ENCODE data around the gene RTL10.

The RTL10 gene

DNA sequence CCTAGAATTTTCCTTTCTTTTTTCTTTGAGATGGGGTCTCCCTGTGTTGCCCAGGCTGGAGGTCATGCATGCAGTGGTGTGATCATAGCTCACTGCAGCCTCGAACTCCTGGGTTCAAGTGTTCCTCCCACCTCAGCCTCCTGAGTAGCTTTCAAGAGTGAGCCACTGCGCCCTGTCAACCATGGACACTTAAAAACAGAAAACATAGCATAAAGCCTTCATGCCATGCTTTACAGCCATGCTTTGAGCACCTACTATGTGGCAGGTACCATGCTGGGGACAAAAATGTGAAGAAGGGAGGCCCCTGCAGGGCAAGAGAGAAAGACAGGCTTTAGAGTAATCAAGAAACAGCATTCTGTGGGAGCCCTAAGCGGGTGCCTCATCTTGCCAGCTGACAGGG lies 13.7 kb upstream of the RTL10 start:
- H3K36me3 ChIP-seq (ENCODE audit: control insufficient read depth, insufficient read depth, low read length) = no peaks in the 10 kb centered on the region
- H3K9ac ChIP-seq (ENCODE audit: low read depth, low read length) = no peak overlapping the region

DNA sequence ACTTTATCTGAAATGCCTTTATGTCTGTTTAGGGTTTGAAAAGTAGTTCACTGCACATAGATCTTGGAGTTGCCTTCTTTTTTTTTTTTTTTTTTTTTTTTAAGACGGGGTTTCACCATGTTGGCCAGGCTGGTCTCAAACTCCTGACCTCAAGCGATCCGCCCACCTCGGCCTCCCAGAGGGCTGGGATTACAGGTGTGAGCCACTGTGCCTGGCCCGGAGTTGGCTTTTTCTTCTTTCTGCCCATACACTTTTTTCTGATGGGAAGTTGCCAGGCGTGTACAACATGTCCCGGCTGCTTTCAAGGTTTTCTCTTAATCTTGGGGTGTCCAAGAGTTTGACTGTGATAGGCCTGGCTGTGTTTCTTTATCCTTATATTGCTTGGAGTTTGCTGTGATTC lies 12.9 kb upstream of the RTL10 start:
- Histone ChIP-seq H3K27me3 (ENCODE audit: control insufficient read depth, insufficient read depth, low read length) (no peaks in the 10 kb centered on the region), H3K9me3 (ENCODE audit: control insufficient read depth, insufficient read depth, low read length) (no peaks in the 10 kb centered on the region), H3K36me3 (ENCODE audit: control insufficient read depth, insufficient read depth, low read length) (no peaks in the 10 kb centered on the region), H3K27ac (ENCODE audit: low read depth, low read length) (no peak overlapping the region), H3K4me3 (ENCODE audit: low read depth, low read length) (no peak overlapping the region), H3K9ac (ENCODE audit: low read depth, low read length) (no peak overlapping the region), H3K4me1 (ENCODE audit: control insufficient read depth, insufficient read depth, low read length) (no peaks in the 10 kb centered on the region)

More for the DNA sequence above, 13.7 kb upstream of the RTL10 start:
- Histone ChIP-seq H3K4me3 (ENCODE audit: low read depth, low read length) (no peak overlapping the region), H3K4me1 (ENCODE audit: control insufficient read depth, insufficient read depth, low read length) (no peaks in the 10 kb centered on the region), H3K27me3 (ENCODE audit: control insufficient read depth, insufficient read depth, low read length) (no peaks in the 10 kb centered on the region), H3K9me3 (ENCODE audit: control insufficient read depth, insufficient read depth, low read length) (no peaks in the 10 kb centered on the region), H3K27ac (ENCODE audit: low read depth, low read length) (no peak overlapping the region)

DNA sequence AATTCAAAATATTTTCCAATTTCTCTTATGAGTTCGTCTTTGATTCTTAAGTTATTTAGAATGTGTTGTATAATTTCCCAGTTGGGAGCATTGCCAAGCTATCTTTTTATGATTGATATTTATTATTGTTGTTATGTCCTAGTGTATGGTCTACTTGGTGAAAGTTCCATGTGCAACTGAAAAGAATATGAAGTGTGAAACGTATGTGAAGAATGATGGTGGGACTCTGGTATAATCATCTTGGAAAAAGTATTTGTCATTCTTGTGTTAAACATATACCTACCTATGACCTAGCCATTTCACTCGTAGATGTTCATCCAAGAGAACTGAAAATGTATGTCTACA lies 12.0 kb upstream of the RTL10 start:
- Histone ChIP-seq H3K4me3 (ENCODE audit: low read depth, low read length) (no peak overlapping the region), H3K27ac (ENCODE audit: low read depth, low read length) (no peak overlapping the region), H3K27me3 (ENCODE audit: control insufficient read depth, insufficient read depth, low read length) (no peaks in the 10 kb centered on the region), H3K36me3 (ENCODE audit: control insufficient read depth, insufficient read depth, low read length) (no peaks in the 10 kb centered on the region), H3K9me3 (ENCODE audit: control insufficient read depth, insufficient read depth, low read length) (no peaks in the 10 kb centered on the region), H3K4me1 (ENCODE audit: control insufficient read depth, insufficient read depth, low read length) (no peaks in the 10 kb centered on the region), H3K9ac (ENCODE audit: low read depth, low read length) (no peak overlapping the region)

DNA sequence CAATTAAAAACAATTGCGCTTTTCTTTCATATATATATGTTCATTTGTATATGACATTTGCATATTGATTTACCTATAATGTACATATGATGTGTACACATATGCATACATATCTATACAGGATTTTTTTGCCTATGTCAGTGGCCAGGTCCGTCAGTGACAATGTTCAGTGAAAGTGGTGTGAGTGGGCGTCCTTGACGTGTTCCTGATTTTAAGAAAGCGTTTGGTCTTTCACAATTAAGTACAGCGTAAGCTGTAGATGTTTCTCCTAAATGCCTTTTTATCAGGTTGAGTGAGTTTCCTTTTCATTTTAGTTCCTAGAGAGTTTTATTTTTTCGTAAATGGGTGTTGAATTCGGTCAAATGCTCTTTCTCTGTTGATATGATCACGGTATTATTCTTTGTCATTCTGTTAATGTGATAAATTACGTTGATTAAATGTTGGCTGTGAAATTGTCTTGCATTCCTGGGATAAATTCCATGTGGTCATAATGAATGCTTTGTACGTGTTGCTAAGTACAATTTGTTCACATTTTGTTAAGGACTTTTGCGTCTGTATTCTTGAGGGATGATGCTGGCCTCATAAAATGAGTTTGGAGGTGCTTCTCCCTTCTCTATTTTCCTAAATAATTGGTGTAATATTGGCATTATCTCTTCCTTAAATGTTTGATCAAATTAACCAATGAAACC lies 10.6 kb upstream of the RTL10 start:
- Histone ChIP-seq H3K36me3 (ENCODE audit: control insufficient read depth, insufficient read depth, low read length) (no peaks in the 10 kb centered on the region), H3K4me1 (ENCODE audit: control insufficient read depth, insufficient read depth, low read length) (no peaks in the 10 kb centered on the region), H3K4me3 (ENCODE audit: low read depth, low read length) (no peak overlapping the region), H3K9ac (ENCODE audit: low read depth, low read length) (no peak overlapping the region), H3K27ac (ENCODE audit: low read depth, low read length) (no peak overlapping the region), H3K9me3 (ENCODE audit: control insufficient read depth, insufficient read depth, low read length) (no peaks in the 10 kb centered on the region), H3K27me3 (ENCODE audit: control insufficient read depth, insufficient read depth, low read length) (no peaks in the 10 kb centered on the region)

DNA sequence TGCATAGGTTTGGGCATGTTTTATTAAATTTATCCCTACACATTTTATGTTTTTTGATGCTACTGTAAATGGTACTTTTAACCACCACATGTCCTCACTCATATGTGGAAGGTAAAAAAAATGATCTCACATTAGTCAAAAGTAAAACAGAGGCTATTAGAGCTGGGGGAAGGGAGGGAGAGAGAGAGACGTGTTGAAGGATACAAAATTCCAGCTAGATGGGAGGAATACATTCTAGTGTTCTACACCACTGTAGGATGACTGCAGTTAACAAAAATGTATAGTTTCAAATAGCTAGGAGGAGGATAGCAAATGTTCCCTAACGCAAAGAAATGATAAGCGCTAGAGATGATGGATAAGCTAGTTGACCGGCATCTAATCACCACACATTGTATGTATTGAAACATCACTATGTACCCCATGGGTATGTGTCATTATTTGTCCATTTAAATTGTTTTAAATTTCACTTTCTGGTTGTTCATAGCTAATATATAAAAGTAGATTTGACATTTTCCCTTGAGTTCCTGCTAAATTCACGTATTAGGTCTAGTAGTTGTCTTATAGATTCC lies 9.9 kb upstream of the RTL10 start:
- Histone ChIP-seq H3K36me3 (ENCODE audit: control insufficient read depth, insufficient read depth, low read length) (no peaks in the 10 kb centered on the region), H3K4me1 (ENCODE audit: control insufficient read depth, insufficient read depth, low read length) (no peaks in the 10 kb centered on the region), H3K9me3 (ENCODE audit: control insufficient read depth, insufficient read depth, low read length) (no peaks in the 10 kb centered on the region), H3K4me3 (ENCODE audit: low read depth, low read length) (no peak overlapping the region), H3K27ac (ENCODE audit: low read depth, low read length) (no peak overlapping the region), H3K9ac (ENCODE audit: low read depth, low read length) (no peak overlapping the region), H3K27me3 (ENCODE audit: control insufficient read depth, insufficient read depth, low read length) (no peaks in the 10 kb centered on the region)

DNA sequence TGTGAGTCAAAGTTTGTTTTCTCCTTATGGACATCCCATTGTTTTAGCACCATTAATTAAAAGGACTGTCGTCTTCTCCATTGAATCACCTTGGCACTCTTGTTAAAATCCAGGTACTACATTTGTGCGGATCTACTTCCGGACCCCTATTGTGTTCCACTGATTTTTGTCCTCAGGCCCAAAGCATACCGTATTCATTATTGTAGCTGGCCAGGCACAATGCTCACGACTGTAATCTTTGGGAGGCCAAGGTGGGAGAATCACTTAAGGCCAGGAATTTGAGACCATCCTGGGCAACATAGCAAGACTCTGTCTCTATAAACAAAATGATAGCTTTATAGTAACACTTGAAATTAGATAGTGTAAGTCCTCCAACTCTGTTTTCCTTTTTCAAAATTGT lies 8.9 kb upstream of the RTL10 start:
- Histone ChIP-seq H3K4me3 (ENCODE audit: low read depth, low read length) (no peak overlapping the region), H3K9ac (ENCODE audit: low read depth, low read length) (no peak overlapping the region), H3K4me1 (ENCODE audit: control insufficient read depth, insufficient read depth, low read length) (no peaks in the 10 kb centered on the region), H3K27ac (ENCODE audit: low read depth, low read length) (no peak overlapping the region), H3K27me3 (ENCODE audit: control insufficient read depth, insufficient read depth, low read length) (no peaks in the 10 kb centered on the region), H3K9me3 (ENCODE audit: control insufficient read depth, insufficient read depth, low read length) (no peaks in the 10 kb centered on the region), H3K36me3 (ENCODE audit: control insufficient read depth, insufficient read depth, low read length) (no peaks in the 10 kb centered on the region)

DNA sequence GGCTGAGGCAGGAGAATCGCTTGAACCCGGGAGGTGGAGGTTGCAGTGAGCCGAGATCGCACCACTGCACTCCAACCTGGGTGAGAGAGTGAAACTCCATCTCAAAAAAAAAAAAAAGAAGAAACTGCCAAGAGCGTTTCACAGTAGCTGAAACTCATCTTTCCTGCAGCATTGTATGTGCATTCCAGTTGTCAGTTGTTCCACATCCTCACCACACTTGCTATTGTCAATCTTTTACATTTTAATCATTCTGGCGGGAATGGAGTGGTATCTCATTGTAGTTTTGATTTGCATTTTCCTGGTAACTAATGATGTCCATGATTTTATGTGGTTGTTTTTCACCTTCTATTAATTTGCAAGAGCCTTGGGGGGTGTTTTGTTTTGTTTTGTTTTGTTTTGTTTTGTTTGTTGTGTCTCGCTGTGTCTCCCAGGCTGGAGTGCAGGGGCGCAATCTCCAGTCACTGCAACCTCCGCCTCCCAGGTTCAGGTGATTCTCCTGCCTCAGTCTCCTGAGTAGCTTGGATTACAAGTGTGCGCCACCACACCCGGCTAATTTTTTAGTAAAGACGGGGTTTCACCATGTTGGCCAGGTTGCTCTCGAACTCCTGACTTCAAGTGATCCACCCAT lies 8.1 kb upstream of the RTL10 start:
- H3K27ac ChIP-seq (ENCODE audit: low read depth, low read length) = no peak overlapping the region
- no peak overlapping the region for H3K4me3 ChIP-seq (ENCODE audit: low read depth, low read length)
- H3K9me3 ChIP-seq (ENCODE audit: control insufficient read depth, insufficient read depth, low read length) = no peaks in the 10 kb centered on the region
- no peak overlapping the region for H3K9ac ChIP-seq (ENCODE audit: low read depth, low read length)
- H3K27me3 ChIP-seq (ENCODE audit: control insufficient read depth, insufficient read depth, low read length) = no peaks in the 10 kb centered on the region
- H3K4me1 ChIP-seq (ENCODE audit: control insufficient read depth, insufficient read depth, low read length) = no peaks in the 10 kb centered on the region
- H3K36me3 ChIP-seq (ENCODE audit: control insufficient read depth, insufficient read depth, low read length) = no peaks in the 10 kb centered on the region

DNA sequence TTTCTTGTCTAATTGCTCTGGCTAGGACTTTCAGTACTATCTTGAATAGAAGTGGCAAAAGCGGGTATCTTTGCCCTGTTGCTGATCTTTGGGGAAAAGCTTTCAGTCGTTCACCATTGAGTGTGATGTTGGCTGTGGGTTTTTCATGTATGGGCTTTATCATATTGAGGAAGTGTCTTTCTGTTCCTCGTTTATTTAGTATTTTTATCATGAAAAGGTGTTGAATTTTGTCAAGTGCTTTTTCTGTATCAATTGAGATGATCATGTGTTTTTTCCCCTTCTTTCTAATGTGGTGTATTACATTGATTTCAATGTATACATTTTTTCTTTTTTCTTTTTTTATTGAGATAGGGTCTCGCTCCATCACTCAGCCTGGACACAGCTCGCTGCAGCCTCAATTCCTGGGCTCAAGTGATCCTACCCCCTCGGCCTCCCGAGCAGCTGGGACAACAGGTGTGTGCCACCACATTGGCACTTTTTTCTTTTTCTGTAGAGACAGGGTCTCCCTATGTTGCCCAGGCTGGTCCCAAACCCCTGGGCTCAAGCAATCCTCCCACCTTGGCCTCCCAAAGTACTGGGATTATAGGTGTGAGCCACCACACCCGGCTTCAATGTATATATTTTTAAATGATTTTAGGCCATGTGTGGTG lies 5.3 kb upstream of the RTL10 start:
- no peak overlapping the region for H3K9ac ChIP-seq (ENCODE audit: low read depth, low read length)
- no peaks in the 10 kb centered on the region for H3K36me3 ChIP-seq (ENCODE audit: control insufficient read depth, insufficient read depth, low read length)
- H3K4me1 ChIP-seq (ENCODE audit: control insufficient read depth, insufficient read depth, low read length) = peaks cover 7% of the 10 kb centered on the region; the same call in 1 of the 2 replicates
- no peak overlapping the region for H3K4me3 ChIP-seq (ENCODE audit: low read depth, low read length)
- H3K27ac ChIP-seq (ENCODE audit: low read depth, low read length) = no peak overlapping the region
- H3K9me3 ChIP-seq (ENCODE audit: control insufficient read depth, insufficient read depth, low read length) = no peaks in the 10 kb centered on the region
- H3K27me3 ChIP-seq (ENCODE audit: control insufficient read depth, insufficient read depth, low read length) = no peaks in the 10 kb centered on the region

DNA sequence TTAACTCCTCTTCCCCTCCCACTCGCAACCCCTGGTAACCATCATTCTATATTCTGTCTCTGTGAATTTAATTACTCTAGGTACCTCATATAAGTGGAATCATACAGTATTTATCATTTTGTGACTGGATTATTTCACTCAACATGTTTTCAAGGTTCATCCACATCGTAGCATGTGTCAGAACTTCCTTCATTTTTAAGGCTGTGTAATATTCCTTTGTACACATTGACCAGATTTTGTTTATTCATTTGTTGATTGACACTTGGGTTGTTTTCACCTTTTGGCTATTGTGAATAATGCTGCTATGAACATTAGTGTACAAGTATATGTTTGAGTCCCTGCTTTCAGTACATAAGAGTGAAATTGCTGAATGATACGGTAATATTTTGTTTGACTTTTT lies 2.7 kb upstream of the RTL10 start:
- Histone ChIP-seq H3K27me3 (ENCODE audit: control insufficient read depth, insufficient read depth, low read length) (no peaks in the 10 kb centered on the region), H3K9me3 (ENCODE audit: control insufficient read depth, insufficient read depth, low read length) (no peaks in the 10 kb centered on the region), H3K27ac (ENCODE audit: low read depth, low read length) (no peak overlapping the region), H3K9ac (ENCODE audit: low read depth, low read length) (no peak overlapping the region), H3K4me3 (ENCODE audit: low read depth, low read length) (no peak overlapping the region), H3K4me1 (ENCODE audit: control insufficient read depth, insufficient read depth, low read length) (peaks cover 15% of the 10 kb centered on the region), H3K36me3 (ENCODE audit: control insufficient read depth, insufficient read depth, low read length) (peaks cover 4% of the 10 kb centered on the region; the same call in 1 of the 2 replicates)

DNA sequence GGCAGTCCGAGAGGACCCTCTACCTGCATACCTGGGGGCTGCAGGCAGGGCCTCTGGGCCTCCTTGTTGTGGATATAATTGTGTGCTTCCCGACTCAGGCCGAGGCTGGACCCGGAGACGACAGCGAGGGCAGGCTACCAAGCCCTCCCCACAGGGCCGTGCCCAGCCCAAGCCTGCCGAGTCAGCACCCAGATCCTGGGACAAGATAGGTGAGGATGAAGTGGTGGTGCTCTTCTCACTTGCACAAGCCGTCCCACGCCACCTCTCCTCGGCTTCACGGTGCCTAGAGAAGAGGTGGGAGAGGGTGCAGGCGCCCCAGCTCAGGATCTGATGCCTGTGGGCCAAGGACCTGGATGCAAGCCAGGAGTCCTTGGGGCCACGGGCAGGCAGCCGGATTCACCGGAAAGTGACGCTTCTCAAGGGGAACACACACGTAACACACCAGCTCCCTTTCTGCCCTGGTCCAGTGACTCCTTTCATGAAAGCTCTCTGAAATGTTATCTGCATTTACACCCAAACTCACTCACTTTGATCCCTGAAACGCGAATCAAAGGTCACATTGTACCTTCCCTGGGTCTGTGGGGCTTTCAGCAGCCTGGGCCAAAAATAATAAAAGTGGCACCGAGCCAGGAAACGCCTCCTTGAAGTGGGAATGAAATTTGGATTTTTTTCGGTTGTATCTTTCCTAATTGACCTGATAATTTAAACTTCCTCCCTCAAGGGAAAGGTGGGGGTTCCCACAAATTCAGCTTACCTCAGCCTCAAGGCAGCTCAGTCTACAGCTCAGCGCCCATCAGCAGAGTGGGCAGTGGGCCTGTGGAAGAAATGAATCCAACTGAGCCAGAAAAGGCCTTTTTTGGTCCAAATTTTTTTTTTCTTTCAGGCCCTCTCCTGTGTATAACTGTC lies 1.1 kb upstream of the RTL10 start:
- H3K27ac ChIP-seq (ENCODE audit: low read depth, low read length) = peak overlapping the region; percentile 75
- peak overlapping the region; percentile 76; the same call in 1 of the 2 replicates for H3K9ac ChIP-seq (ENCODE audit: low read depth, low read length)
- H3K4me1 ChIP-seq (ENCODE audit: control insufficient read depth, insufficient read depth, low read length) = peaks cover 15% of the 10 kb centered on the region
- H3K36me3 ChIP-seq (ENCODE audit: control insufficient read depth, insufficient read depth, low read length) = peaks cover 20% of the 10 kb centered on the region
- H3K4me3 ChIP-seq (ENCODE audit: low read depth, low read length) = peak overlapping the region; percentile 95
- H3K27me3 ChIP-seq (ENCODE audit: control insufficient read depth, insufficient read depth, low read length) = no peaks in the 10 kb centered on the region
- no peaks in the 10 kb centered on the region for H3K9me3 ChIP-seq (ENCODE audit: control insufficient read depth, insufficient read depth, low read length)
